Sigmoid colon (tissue), 3 donors: ENCODE measurements around the gene NNT.

Experiments
- CTCF ChIP-seq, 4 experiments: fragments of 450-650 bp in 3 of 4; fragments of 200-600 bp in 1 of 4; IDR thresholded peaks; one replicate each; pipeline ENCODE4 v1.5.1; 2016 to 2019; ENCODE audit warnings: antibody characterized with exemption in 4 of 4, mild to moderate bottlenecking in 3 of 4, moderate library complexity in 2 of 4
- POLR2A ChIP-seq, 2 donors: fragments of 450-650 bp; IDR thresholded peaks; one replicate each; pipeline ENCODE4 v1.6.1; 2016; ENCODE audit warnings: antibody characterized with exemption in 2 of 2, mild to moderate bottlenecking in 2 of 2, moderate library complexity in 2 of 2

GRCh38 chr5:43589310-43589709 is 13.7 kb upstream of the NNT start:
- no peak for TF ChIP-seq POLR2A (IDR thresholded peaks at IDR 0.05)
- TF ChIP-seq CTCF (IDR thresholded peaks at IDR 0.05) = no peak
